Measurements from ENCODE around the gene NLRC4. TPM values are rescaled to one million over a fixed set of nuclear protein-coding genes. Genes with fewer than 3 reads are reported as not detected.

Gene NLRC4
- total RNA-seq, 1 experiment from 2014 or later: not detected

GRCh38 chr2:32260376-32260775, 4.3 kb downstream of the NLRC4 start:
- H2BK5ac ChIP-seq (ENCODE audit: insufficient read length, low read length): no peak overlapping the region
- H3K18ac ChIP-seq (ENCODE audit: insufficient read length, low read depth, low read length): no peak overlapping the region
- no peak overlapping the region for H4K91ac ChIP-seq (ENCODE audit: insufficient read length, low read depth, low read length)
- no peaks in the 10 kb centered on the region for H3K23me2 ChIP-seq (ENCODE audit: insufficient read length, low read depth, low read length, poor library complexity, severe bottlenecking)
- H3T11ph ChIP-seq (ENCODE audit: low read length): no peak overlapping the region
- no peaks in the 10 kb centered on the region for H3K9me3 ChIP-seq (ENCODE audit: control insufficient read depth, low read depth, low read length)
- no peak overlapping the region for H3K14ac ChIP-seq (ENCODE audit: insufficient read depth, low read length)
- no peak overlapping the region for H3K9ac ChIP-seq (ENCODE audit: extremely low read depth, insufficient read length, low read length)
- no peaks in the 10 kb centered on the region for H3K27me3 ChIP-seq (ENCODE audit: insufficient read depth, low read length)
- H2AK5ac ChIP-seq (ENCODE audit: insufficient read length, low read length): no peak overlapping the region
- H3K79me1 ChIP-seq (ENCODE audit: insufficient read depth, low read depth, low read length, poor library complexity, severe bottlenecking): no peaks in the 10 kb centered on the region
- no peak overlapping the region for H4K5ac ChIP-seq (ENCODE audit: insufficient read length, low read depth, low read length)
- Mint-ChIP-seq H3K36me3 (ENCODE audit: insufficient read depth in 1 of 3, low read depth in 3 of 3) (no peaks in the 10 kb centered on the region; a peak in 1 of 7 replicates), H3K27ac (no peak overlapping the region), H3K27me3 (ENCODE audit: low read depth) (peaks cover 4% of the 10 kb centered on the region), H3K4me1 (no peaks in the 10 kb centered on the region), H3K4me3 (no peak overlapping the region), H3K9me3 (no peaks in the 10 kb centered on the region)
- WGBS (ENCODE audit: extremely low coverage, insufficient read length, low lambda C conversion rate): no CpG with 5 or more reads among the region's 2 CpGs
- no peak overlapping the region for H3K27ac ChIP-seq (ENCODE audit: insufficient read length, low read depth, low read length)
- H3K56ac ChIP-seq (ENCODE audit: insufficient read length, low read depth, low read length): no peak overlapping the region
- no peak overlapping the region for H2BK120ac ChIP-seq (ENCODE audit: low read depth, low read length, poor library complexity, severe bottlenecking)
- no peak overlapping the region for H2BK12ac ChIP-seq (ENCODE audit: insufficient read length, low read depth, low read length)
- H3K79me2 ChIP-seq (ENCODE audit: insufficient read depth, low read length): no peaks in the 10 kb centered on the region
- TF ChIP-seq CTCF (conservative IDR thresholded peaks at IDR 0.05): no peak
- DNase-seq: no peak
- no peak overlapping the region for H3K23ac ChIP-seq (ENCODE audit: insufficient read length, low read depth, low read length)
- H3K4me1 ChIP-seq (ENCODE audit: insufficient read depth, low read length): no peaks in the 10 kb centered on the region
- no peak overlapping the region for H4K8ac ChIP-seq (replicated peaks; ENCODE audit: insufficient read length, low read depth, low read length)
- H2AFZ ChIP-seq (ENCODE audit: low read length): no peak overlapping the region
- H2BK20ac ChIP-seq (ENCODE audit: low read depth, low read length, poor library complexity, severe bottlenecking): no peak overlapping the region
- H4K20me1 ChIP-seq (ENCODE audit: control insufficient read depth, insufficient read depth, insufficient read length): no peaks in the 10 kb centered on the region
- H3K4me2 ChIP-seq (ENCODE audit: insufficient read depth, insufficient read length, low read length): no peak overlapping the region
- no peak overlapping the region for H2BK15ac ChIP-seq (ENCODE audit: low read depth, low read length)
- H3K4ac ChIP-seq (ENCODE audit: low read depth, low read length): no peak overlapping the region

All from H9 (cell line).